GM21576 (cell line): ENCODE results near the gene GPR39.
A peak's percentile ranks its signal among the peaks of the same experiment; 100 is the strongest.

Source experiments
- ATAC-seq: cut with Tn5 transposase; IDR thresholded peaks from one replicate; pipeline ENCODE4 v1.9.1; 2021; ENCODE audit warnings: mild to moderate bottlenecking, moderate library complexity; ENCODE audit not compliant: unreplicated experiment

GPR39 gene

GRCh38 chr2:132559326-132559725 is 142.7 kb downstream of the GPR39 start:
- ATAC-seq = no peak

- ATAC-seq = no peak
Observed at GRCh38 chr2:132559921-132560320, 143.3 kb downstream of the GPR39 start.

GRCh38 chr2:132560562-132560961 is 144.0 kb downstream of the GPR39 start:
- ATAC-seq = no peak

GRCh38 chr2:132562245-132562644 is 145.6 kb downstream of the GPR39 start:
- no peak for ATAC-seq

GRCh38 chr2:132564065-132564464 is 147.5 kb downstream of the GPR39 start:
- no peak for ATAC-seq

GRCh38 chr2:132566379-132566778 is 149.8 kb downstream of the GPR39 start:
- ATAC-seq = no peak

GRCh38 chr2:132567682-132568081 is 151.1 kb downstream of the GPR39 start:
- ATAC-seq = no peak

GRCh38 chr2:132568656-132569055 is 152.1 kb downstream of the GPR39 start:
- ATAC-seq = no peak

GRCh38 chr2:132573444-132574007 is 156.9 kb downstream of the GPR39 start:
- ATAC-seq = no peak

GRCh38 chr2:132577686-132578085 is 161.1 kb downstream of the GPR39 start:
- no peak for ATAC-seq

- no peak for ATAC-seq
Observed at GRCh38 chr2:132581591-132581990, 165.0 kb downstream of the GPR39 start.

- ATAC-seq = peak; percentile 72
Observed at GRCh38 chr2:132581991-132582738, 165.6 kb downstream of the GPR39 start.

- no peak for ATAC-seq
Observed at GRCh38 chr2:132583666-132584360, 167.2 kb downstream of the GPR39 start.

- no peak for ATAC-seq
Observed at GRCh38 chr2:132584976-132585817, 168.6 kb downstream of the GPR39 start.

GRCh38 chr2:132586101-132586511 is 169.5 kb downstream of the GPR39 start:
- no peak for ATAC-seq

GRCh38 chr2:132586835-132587234 is 170.2 kb downstream of the GPR39 start:
- ATAC-seq = no peak

- ATAC-seq = no peak
Observed at GRCh38 chr2:132588576-132588975, 172.0 kb downstream of the GPR39 start.

- ATAC-seq = no peak
Observed at GRCh38 chr2:132589111-132589830, 172.7 kb downstream of the GPR39 start.

GRCh38 chr2:132589966-132590365 is 173.4 kb downstream of the GPR39 start:
- ATAC-seq = no peak

- ATAC-seq = no peak
Observed at GRCh38 chr2:132593171-132593570, 176.6 kb downstream of the GPR39 start.

- ATAC-seq = no peak
Observed at GRCh38 chr2:132595186-132595585, 178.6 kb downstream of the GPR39 start.
